IPS-11a (cell line): ENCODE data around the gene ANKRD9.

Source experiments
- H3K4me3 ChIP-seq: one replicate; pipeline ENCODE4 v1.5.1; 2013; ENCODE audit warnings: low read depth, low read length, control low read depth

ANKRD9 gene

DNA sequence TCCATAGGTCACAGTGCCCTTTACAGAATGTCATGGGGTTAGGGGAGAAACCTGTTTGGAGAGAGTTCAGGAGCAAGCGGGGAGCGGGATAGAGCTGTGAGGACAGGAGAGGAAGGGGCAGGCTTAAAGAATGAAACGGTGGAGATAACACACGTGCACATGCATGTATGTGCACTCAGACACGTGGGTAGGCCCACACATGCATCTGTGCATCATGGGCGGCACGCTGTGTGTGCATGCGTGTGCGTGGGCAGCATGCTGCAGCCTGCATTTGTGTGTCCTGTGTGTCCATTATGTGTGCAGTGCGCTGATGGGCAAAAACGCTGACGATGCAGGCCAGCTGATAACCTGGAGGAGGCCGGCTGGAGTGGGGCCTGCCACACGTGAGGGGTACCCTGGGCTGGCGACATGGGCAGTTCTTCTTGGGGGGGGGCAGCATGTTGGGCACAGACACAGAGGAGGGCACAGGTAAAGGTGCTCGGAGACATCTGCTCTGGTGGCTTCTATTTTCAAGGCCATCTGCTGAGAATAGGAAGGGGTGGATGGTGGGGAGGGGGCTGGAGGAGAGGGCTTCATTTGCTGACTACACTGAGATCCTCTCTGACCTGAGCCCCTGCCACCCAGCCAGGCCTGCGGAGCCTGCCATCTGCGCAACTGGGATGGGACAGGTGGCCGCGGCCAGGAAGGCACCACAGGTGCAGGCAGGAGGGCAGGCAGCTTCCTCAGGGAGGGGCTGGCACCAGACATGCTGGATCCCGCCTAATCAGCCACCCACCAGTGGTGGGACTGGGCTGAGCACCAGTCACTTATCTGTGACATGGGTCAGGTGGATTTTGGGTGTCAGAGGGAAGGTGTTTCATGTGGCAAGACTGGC lies 4.6 kb upstream of the ANKRD9 start:
- no peak overlapping the region for H3K4me3 ChIP-seq

GRCh38 chr14:102512793-102513300 lies 3.3 kb upstream of the ANKRD9 start:
- no peak overlapping the region for H3K4me3 ChIP-seq

DNA sequence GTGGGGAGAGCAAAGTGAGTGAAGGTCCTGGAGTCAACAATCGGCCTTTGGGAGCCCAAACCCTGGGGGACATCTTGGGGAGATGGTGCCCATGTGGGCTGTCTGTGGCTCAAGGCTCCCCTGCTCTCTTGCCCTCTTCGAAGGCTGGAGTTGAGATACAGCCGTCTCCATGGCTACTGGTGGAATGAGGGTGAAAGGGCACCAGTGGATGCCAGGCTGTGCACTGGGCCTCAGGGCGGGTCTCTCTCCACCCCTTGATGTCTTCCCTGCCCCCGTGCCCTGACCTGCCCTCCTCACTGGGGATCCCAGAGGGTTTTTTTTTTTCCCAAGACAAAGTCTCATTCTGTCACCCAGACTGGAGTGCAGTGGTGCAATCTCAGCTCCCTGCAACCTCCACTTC lies 2.0 kb upstream of the ANKRD9 start:
- H3K4me3 ChIP-seq: no peak overlapping the region

GRCh38 chr14:102510616-102511520 lies 1.3 kb upstream of the ANKRD9 start:
- peak overlapping the region; percentile 69 for H3K4me3 ChIP-seq

DNA sequence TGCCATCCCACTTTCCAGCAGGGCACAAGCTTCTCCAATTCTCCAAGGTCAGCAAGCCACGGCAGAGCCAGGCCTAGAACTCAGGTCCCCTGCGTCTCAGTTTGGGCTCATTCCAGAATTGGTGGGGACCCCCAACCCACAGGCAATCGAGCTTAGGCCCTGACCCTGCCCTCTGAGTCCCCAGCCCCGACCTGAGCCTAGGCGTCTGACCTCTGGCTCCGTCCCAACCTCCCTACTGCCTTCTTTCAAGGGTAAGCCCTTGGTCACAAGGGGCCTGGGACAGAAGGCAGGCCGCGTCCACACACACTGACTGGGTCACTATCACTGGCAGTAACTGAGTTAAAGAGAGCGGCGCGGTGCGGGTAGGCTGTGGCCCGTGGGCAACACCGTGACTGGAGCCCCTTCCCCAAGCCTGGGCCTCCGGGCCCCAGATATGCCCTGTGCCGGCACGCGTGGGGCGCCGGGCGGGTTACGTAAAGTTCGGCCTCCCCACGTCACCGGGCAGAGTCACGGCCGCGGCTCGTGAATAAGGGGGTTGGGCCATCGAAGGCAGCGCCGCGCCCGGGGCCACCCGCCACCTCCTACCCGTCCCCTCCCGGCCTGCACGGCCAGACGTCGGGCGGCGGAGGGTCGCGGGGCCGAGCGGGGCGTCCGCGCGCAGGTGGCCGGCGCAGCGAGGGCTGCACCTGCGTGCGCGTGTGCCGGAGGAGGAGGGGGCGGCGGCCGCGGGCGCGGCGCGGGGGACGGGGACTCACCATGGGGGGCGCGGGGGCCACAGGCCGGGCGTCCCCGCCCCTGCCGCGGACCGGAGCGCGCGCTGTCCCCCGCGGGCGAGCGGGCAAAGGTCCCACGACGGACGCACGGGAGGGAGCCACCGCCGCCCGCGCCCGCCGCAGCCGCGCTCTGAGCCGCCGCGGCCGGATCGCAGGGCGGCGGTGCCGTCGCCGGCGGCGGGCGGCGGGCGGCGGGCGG lies 516 bp downstream of the ANKRD9 start:
- H3K4me3 ChIP-seq: peak overlapping the region; percentile 70

- H3K4me3 ChIP-seq: no peak overlapping the region
These were observed 1.2 kb downstream of the ANKRD9 start for GRCh38 chr14:102508410-102508773.

DNA sequence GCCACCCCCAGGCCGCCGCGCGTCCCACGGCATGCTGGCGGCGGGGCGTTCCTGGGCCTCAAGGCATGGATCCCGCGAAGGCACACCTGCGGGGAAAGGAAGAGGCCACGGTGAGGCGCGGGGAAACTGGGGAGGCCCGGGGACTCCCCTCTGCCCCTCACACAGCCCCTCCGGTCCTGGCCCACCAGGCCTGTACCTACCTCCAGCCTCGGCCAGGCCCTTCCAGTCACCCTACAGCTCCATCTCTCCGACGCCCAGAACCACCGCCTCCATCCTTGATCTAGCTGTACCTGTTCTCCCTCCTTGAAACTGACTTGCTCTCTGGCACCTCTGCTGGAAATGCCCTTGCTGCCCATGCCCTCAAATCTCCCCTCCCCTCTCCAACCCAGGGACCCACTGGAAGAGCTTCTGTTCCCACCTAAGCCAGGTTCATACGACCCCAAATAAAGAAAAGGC lies 1.7 kb downstream of the ANKRD9 start:
- no peak overlapping the region for H3K4me3 ChIP-seq

- H3K4me3 ChIP-seq: no peak overlapping the region
These were observed 2.3 kb downstream of the ANKRD9 start for GRCh38 chr14:102507081-102507856.

GRCh38 chr14:102506626-102506925 lies 3.0 kb downstream of the ANKRD9 start:
- no peak overlapping the region for H3K4me3 ChIP-seq

GRCh38 chr14:102505775-102506625 lies 3.6 kb downstream of the ANKRD9 start:
- H3K4me3 ChIP-seq: no peak overlapping the region

DNA sequence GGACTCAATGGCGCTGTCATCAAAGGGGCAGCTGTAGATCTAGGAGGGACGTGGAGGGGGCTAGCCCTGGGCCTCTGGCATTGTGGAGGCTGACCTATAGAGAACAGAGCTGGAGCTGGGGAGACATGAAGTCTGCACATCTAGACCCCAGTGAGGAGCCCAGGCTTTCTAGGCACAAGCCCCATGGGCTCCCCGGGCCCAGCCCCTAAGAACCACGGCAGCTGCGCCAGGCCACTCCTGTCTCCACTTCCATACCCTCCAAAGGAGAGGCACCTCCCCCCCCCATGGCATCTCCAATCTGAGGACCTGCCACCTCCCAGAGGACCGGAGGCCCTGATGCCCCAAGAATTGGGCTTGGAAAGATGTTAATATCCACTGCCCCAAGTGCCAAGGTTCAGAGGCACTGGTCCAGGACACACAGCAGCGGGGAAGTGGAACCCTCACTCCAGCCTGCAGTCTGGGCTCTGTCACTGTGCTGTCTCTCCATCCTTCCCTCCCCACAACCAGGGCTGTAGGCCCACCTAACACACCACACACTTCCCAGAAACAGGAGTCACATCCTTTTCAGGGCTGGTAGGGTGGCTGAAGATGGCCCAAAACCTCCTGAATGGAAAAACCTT lies 4.5 kb downstream of the ANKRD9 start:
- H3K4me3 ChIP-seq: no peak overlapping the region

DNA sequence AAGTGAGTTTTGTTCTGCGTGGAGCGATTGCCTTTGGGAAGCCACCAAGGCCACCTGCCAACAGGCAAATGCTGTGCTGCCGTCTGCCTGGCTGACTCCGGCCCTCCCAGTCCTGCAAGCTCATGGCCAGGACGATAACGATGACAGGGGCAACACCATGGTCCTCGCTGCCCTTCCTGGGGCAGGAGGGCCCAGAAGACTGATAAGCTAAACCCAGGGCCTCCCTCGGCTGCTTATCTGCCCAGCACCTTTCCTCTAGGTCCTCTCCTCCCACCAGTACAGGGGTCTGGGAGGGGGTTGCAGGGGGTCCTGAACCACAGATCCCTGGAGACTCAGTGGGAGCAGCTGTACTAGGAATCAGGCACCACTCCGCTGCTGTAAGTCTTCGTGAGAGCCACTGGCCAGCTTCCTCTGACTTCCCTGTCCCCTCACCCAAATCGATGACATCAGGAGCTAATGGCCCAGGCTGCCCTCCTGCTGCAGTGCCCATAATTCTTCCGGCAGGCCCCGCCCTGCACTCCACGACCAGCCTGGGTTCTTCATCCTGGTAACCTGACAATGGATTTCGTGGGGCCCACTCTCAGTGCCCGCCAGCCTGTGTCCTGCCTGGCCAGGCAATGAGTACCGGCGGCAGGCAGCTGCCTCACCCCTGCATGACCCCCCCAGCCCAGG lies 5.1 kb downstream of the ANKRD9 start:
- no peak overlapping the region for H3K4me3 ChIP-seq

DNA sequence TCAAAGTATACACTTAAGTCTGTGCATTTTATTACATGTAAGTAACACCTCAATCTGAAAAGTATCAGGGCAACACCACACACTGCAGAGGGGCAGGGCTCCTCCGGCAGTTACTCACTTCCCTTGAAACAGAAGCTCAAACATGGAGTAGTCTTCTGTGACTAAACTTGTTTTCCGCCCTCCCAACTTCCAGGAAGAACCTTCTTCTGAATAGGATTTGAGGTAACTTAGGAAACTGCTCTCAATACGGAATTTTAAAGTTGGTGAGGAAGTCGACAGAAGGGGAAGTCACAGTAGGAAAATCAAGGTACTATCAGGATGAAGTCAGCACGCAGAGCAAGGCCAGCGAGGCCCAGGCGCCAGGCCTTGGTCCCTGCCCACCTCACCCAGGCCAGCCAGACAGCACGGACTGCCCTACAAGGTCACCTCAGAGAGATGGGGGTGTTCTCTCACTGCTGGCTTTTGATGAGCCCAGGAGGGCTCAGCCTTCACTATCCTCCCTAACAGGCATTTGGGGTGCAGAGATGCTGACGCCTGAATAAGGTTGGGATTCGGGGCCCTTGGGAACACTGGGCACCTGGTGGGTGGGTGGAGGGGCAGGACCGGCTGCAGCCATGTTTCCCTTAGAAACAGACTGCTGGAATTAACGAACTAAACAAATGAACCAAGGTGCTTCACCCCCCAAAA lies 5.8 kb downstream of the ANKRD9 start:
- H3K4me3 ChIP-seq: no peak overlapping the region

GRCh38 chr14:102502571-102502970 lies 7.0 kb downstream of the ANKRD9 start:
- no peak overlapping the region for H3K4me3 ChIP-seq

- no peak overlapping the region for H3K4me3 ChIP-seq
These were observed 7.7 kb downstream of the ANKRD9 start for GRCh38 chr14:102501751-102502315.

DNA sequence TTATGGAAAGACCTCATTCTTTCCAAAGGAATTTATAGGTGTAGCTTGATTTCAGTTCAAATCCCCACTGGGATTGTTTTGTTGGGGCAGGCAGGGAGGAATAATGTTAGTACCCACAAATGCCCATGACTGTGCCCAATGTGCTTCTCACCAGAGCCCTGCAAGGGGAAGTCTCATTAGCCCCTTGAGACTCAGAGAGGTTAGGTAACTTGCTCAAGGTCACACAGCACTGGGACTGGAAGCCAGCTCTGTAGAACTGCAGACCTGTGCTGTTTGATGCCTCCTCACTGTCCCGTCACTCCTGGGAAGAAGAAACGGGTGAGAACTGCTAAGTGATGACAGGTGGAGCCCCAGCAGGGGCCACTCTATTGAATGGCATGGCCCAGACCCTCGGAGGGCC lies 8.9 kb downstream of the ANKRD9 start:
- H3K4me3 ChIP-seq: no peak overlapping the region

GRCh38 chr14:102500158-102500662 lies 9.4 kb downstream of the ANKRD9 start:
- no peak overlapping the region for H3K4me3 ChIP-seq
